ENCODE data around the gene COPS4.

GRCh38 chr4:83112678-83113428, 77.9 kb downstream of the COPS4 start:
- TF ChIP-seq GATA2 (IDR thresholded peaks at IDR 0.05; ENCODE audit: low read depth, low read length) (no peak), GATA3 (IDR thresholded peaks at IDR 0.05; ENCODE audit: low read depth, low read length) (no peak)

All from SH-SY5Y (cell line).